Suppressor macrophage treated with lipopolysaccharide for 4 hours (primary cell): ENCODE measurements around the gene TMEM123.
A peak's percentile ranks its signal among the peaks of the same experiment; 100 is the strongest.

ENCODE experiments used
- DNase-seq: peaks from one replicate; pipeline ENCODE4 v3.0.0-alpha.2; 2020

TMEM123 gene

GRCh38 chr11:102471474-102471873 is 18.9 kb upstream of the TMEM123 start:
- no peak for DNase-seq

- DNase-seq = no peak
These were observed 17.7 kb upstream of the TMEM123 start for GRCh38 chr11:102470251-102470650.

GRCh38 chr11:102469196-102469821 is 16.7 kb upstream of the TMEM123 start:
- DNase-seq = peak; percentile 66

GRCh38 chr11:102468616-102469195 is 16.1 kb upstream of the TMEM123 start:
- DNase-seq = no peak

- no peak for DNase-seq
These were observed 15.5 kb upstream of the TMEM123 start for GRCh38 chr11:102467853-102468580.

- DNase-seq = no peak
These were observed 14.6 kb upstream of the TMEM123 start for GRCh38 chr11:102467080-102467708.

GRCh38 chr11:102465696-102466095 is 13.1 kb upstream of the TMEM123 start:
- DNase-seq = no peak

GRCh38 chr11:102464859-102465500 is 12.4 kb upstream of the TMEM123 start:
- peak; percentile 45 for DNase-seq

- no peak for DNase-seq
These were observed 11.5 kb upstream of the TMEM123 start for GRCh38 chr11:102464037-102464436.

GRCh38 chr11:102462610-102463009 is 10.0 kb upstream of the TMEM123 start:
- DNase-seq = no peak

- no peak for DNase-seq
These were observed 6.8 kb upstream of the TMEM123 start for GRCh38 chr11:102459393-102459792.

GRCh38 chr11:102458548-102458947 is 6.0 kb upstream of the TMEM123 start:
- peak; percentile 51 for DNase-seq

- no peak for DNase-seq
These were observed 5.3 kb upstream of the TMEM123 start for GRCh38 chr11:102457865-102458264.

GRCh38 chr11:102457056-102457677 is 4.6 kb upstream of the TMEM123 start:
- no peak for DNase-seq

- DNase-seq = peak; percentile 90
These were observed 3.8 kb upstream of the TMEM123 start for GRCh38 chr11:102456381-102456780.

- no peak for DNase-seq
These were observed 1.4 kb upstream of the TMEM123 start for GRCh38 chr11:102453921-102454320.

GRCh38 chr11:102453302-102453695 is 734 bp upstream of the TMEM123 start:
- DNase-seq = no peak

- peak; percentile 85 for DNase-seq
These were observed 694 bp downstream of the TMEM123 start for GRCh38 chr11:102451681-102452460.

GRCh38 chr11:102451041-102451680 is 1.4 kb downstream of the TMEM123 start:
- DNase-seq = no peak

- DNase-seq = no peak
These were observed 2.7 kb downstream of the TMEM123 start for GRCh38 chr11:102449651-102450570.
